Neural progenitor cell (in vitro differentiated cells): Measurements from ENCODE around the gene PCYOX1L. TPM values are rescaled to one million over a fixed set of nuclear protein-coding genes. Genes with fewer than 3 reads are reported as not detected.
A peak's percentile ranks its signal among the peaks of the same experiment; 100 is the strongest.

Experiments
- DNase-seq: peaks from one replicate; pipeline ENCODE4 v3.0.0-alpha.2; 2016; ENCODE audit warnings: low spot score
- H2AFZ ChIP-seq: fragments of 200-600 bp; sonication (generic); replicated peaks from 2 replicates; pipeline ENCODE4 v1.6.1; 2016; ENCODE audit warnings: antibody characterized with exemption
- H3F3A ChIP-seq: fragments of 200-600 bp; sonication (generic); 2 replicates; pipeline ENCODE4 v1.6.1; 2016; ENCODE audit warnings: antibody characterized with exemption, low read depth
- H3K27ac ChIP-seq: fragments of 200-600 bp; sonication (generic); 2 replicates; pipeline ENCODE4 v1.5.1; 2016; ENCODE audit warnings: mild to moderate bottlenecking
- H3K27me3 ChIP-seq: fragments of 200-600 bp; sonication (generic); 2 replicates; pipeline ENCODE4 v1.6.1; 2016; ENCODE audit warnings: mild to moderate bottlenecking, moderate library complexity
- H3K36me3 ChIP-seq: fragments of 200-600 bp; sonication (generic); 2 replicates; pipeline ENCODE4 v1.5.1; 2016
- H3K4me1 ChIP-seq: fragments of 200-600 bp; sonication (generic); 2 replicates; pipeline ENCODE4 v1.6.1; 2016; ENCODE audit warnings: mixed run types
- H3K4me2 ChIP-seq: fragments of 200-600 bp; sonication (generic); 2 replicates; pipeline ENCODE4 v1.6.1; 2016
- H3K4me3 ChIP-seq: fragments of 200-600 bp; sonication (generic); 2 replicates; pipeline ENCODE4 v1.5.1; 2016
- H3K79me2 ChIP-seq: fragments of 200-600 bp; sonication (generic); 2 replicates; pipeline ENCODE4 v1.6.1; 2016; ENCODE audit warnings: low read depth
- H3K9ac ChIP-seq: fragments of 200-600 bp; sonication (generic); 2 replicates; pipeline ENCODE4 v1.6.1; 2016
- H3K9me3 ChIP-seq: fragments of 200-600 bp; sonication (generic); 2 replicates; pipeline ENCODE4 v1.5.1; 2016; ENCODE audit warnings: low read depth
- H4K20me1 ChIP-seq: fragments of 200-600 bp; sonication (generic); 2 replicates; pipeline ENCODE4 v1.6.1; 2016; ENCODE audit warnings: low read depth
- H3K27ac Mint-ChIP-seq: 3 replicates; pipeline ENCODE4 v1.8.0; 2021; ENCODE audit warnings: mixed read lengths
- H3K27me3 Mint-ChIP-seq: 2 replicates; pipeline ENCODE4 v1.8.0; 2022; ENCODE audit warnings: low read depth, mild to moderate bottlenecking, inconsistent platforms, moderate library complexity, mixed read lengths; ENCODE audit not compliant: insufficient read depth
- H3K36me3 Mint-ChIP-seq: 3 replicates; pipeline ENCODE4 v1.8.0; 2021; ENCODE audit warnings: mixed read lengths
- H3K4me1 Mint-ChIP-seq: 3 replicates; pipeline ENCODE4 v1.8.0; 2021; ENCODE audit warnings: mixed read lengths
- H3K4me3 Mint-ChIP-seq: 3 replicates; pipeline ENCODE4 v1.8.0; 2021; ENCODE audit warnings: mild to moderate bottlenecking, moderate library complexity, mixed read lengths
- H3K9me3 Mint-ChIP-seq: 3 replicates; pipeline ENCODE4 v1.8.0; 2020; ENCODE audit warnings: mixed read lengths
- CTCF ChIP-seq: fragments of 200-600 bp; sonication (generic); IDR thresholded peaks from 2 replicates; pipeline ENCODE4 v1.5.1; 2017; ENCODE audit warnings: antibody characterized with exemption, mild to moderate bottlenecking
- EZH2 ChIP-seq: fragments of 200-600 bp; sonication (generic); IDR thresholded peaks from 2 replicates; pipeline ENCODE4 v1.6.1; 2017; ENCODE audit warnings: antibody characterized with exemption, mild to moderate bottlenecking, moderate library complexity
- EZH2phosphoT487 ChIP-seq: fragments of 200-600 bp; sonication (generic); IDR thresholded peaks from 2 replicates; pipeline ENCODE4 v1.6.1; 2017; ENCODE audit warnings: antibody characterized with exemption
- total RNA-seq: library from RNA; depleted of rRNA; stranded (reverse); fragments of >200 nt; gene quantifications from 2 replicates; pipeline ENCODE4 v1.2.3, GENCODE V29; 2015; ENCODE audit warnings: low replicate concordance

Gene PCYOX1L
- total RNA-seq, 1 donor from 2014 or later = 16.4 TPM

- no peaks in the 10 kb centered on the region for H3K36me3 ChIP-seq
- H3K27ac ChIP-seq = no peak overlapping the region
- Mint-ChIP-seq H3K4me3 (no peak overlapping the region), H3K36me3 (peaks cover 1% of the 10 kb centered on the region), H3K27ac (no peak overlapping the region), H3K9me3 (no peaks in the 10 kb centered on the region), H3K27me3 (peaks cover 2% of the 10 kb centered on the region), H3K4me1 (peaks cover 23% of the 10 kb centered on the region)
- no peaks in the 10 kb centered on the region for H3K27me3 ChIP-seq
- H4K20me1 ChIP-seq = no peaks in the 10 kb centered on the region
- H3K79me2 ChIP-seq = peaks cover 31% of the 10 kb centered on the region
- H3K9me3 ChIP-seq = no peaks in the 10 kb centered on the region
- H3K4me2 ChIP-seq = no peak overlapping the region
- no peak overlapping the region for H3K4me3 ChIP-seq
- peaks cover 8% of the 10 kb centered on the region for H3K4me1 ChIP-seq
- H3F3A ChIP-seq = peaks cover 9% of the 10 kb centered on the region
- TF ChIP-seq CTCF = no peak
- TF ChIP-seq EZH2phosphoT487 = no peak
- no peak for DNase-seq
- no peak overlapping the region for H2AFZ ChIP-seq
- no peak overlapping the region for H3K9ac ChIP-seq
Measured at GRCh38 chr5:149360272-149360671, 2.4 kb downstream of the PCYOX1L start.

- H2AFZ ChIP-seq = no peak overlapping the region
- no peaks in the 10 kb centered on the region for H3K9me3 Mint-ChIP-seq
- H3K4me3 Mint-ChIP-seq = no peak overlapping the region
- H4K20me1 ChIP-seq = no peaks in the 10 kb centered on the region
- no peaks in the 10 kb centered on the region for H3K27me3 Mint-ChIP-seq
- H3K4me3 ChIP-seq = no peak overlapping the region
- H3K4me1 Mint-ChIP-seq = peaks cover 23% of the 10 kb centered on the region
- no peak for DNase-seq
- no peaks in the 10 kb centered on the region for H3K36me3 ChIP-seq
- H3K27ac ChIP-seq = no peak overlapping the region
- H3K4me2 ChIP-seq = no peak overlapping the region
- peaks cover 4% of the 10 kb centered on the region for H3K4me1 ChIP-seq
- no peak overlapping the region for H3K9ac ChIP-seq
- H3K27ac Mint-ChIP-seq = peak overlapping the region; percentile 65
- H3K79me2 ChIP-seq = peaks cover 15% of the 10 kb centered on the region
- H3F3A ChIP-seq = peaks cover under 1% of the 10 kb centered on the region
- H3K9me3 ChIP-seq = no peaks in the 10 kb centered on the region
- no peaks in the 10 kb centered on the region for H3K36me3 Mint-ChIP-seq
- H3K27me3 ChIP-seq = no peaks in the 10 kb centered on the region
- TF ChIP-seq EZH2 = no peak
Measured at GRCh38 chr5:149362541-149362940, 4.7 kb downstream of the PCYOX1L start.

- Histone ChIP-seq H3K9me3 (no peaks in the 10 kb centered on the region), H3K4me2 (no peak overlapping the region), H3F3A (no peaks in the 10 kb centered on the region), H3K27me3 (no peaks in the 10 kb centered on the region), H3K36me3 (no peaks in the 10 kb centered on the region), H3K4me3 (no peak overlapping the region), H4K20me1 (no peaks in the 10 kb centered on the region), H3K27ac (no peak overlapping the region), H3K79me2 (peaks cover 11% of the 10 kb centered on the region), H3K9ac (no peak overlapping the region), H2AFZ (no peak overlapping the region), H3K4me1 (peaks cover 6% of the 10 kb centered on the region)
- no peaks in the 10 kb centered on the region for H3K36me3 Mint-ChIP-seq
- no peaks in the 10 kb centered on the region for H3K27me3 Mint-ChIP-seq
- H3K9me3 Mint-ChIP-seq = no peaks in the 10 kb centered on the region
- peaks cover 27% of the 10 kb centered on the region for H3K4me1 Mint-ChIP-seq
- no peak overlapping the region for H3K27ac Mint-ChIP-seq
- TF ChIP-seq EZH2 = no peak
- TF ChIP-seq EZH2phosphoT487 = no peak
- no peak for TF ChIP-seq CTCF
- DNase-seq = no peak
- no peak overlapping the region for H3K4me3 Mint-ChIP-seq
Measured at GRCh38 chr5:149363358-149363757, 5.5 kb downstream of the PCYOX1L start.

GRCh38 chr5:149363936-149364335, 6.1 kb downstream of the PCYOX1L start:
- Histone ChIP-seq H3K4me2 (no peak overlapping the region), H3K4me1 (peaks cover 3% of the 10 kb centered on the region), H3K4me3 (no peak overlapping the region), H2AFZ (no peak overlapping the region), H3F3A (no peaks in the 10 kb centered on the region), H3K9ac (no peak overlapping the region), H3K27me3 (no peaks in the 10 kb centered on the region), H3K36me3 (no peaks in the 10 kb centered on the region), H3K79me2 (peaks cover 5% of the 10 kb centered on the region), H4K20me1 (no peaks in the 10 kb centered on the region), H3K27ac (no peak overlapping the region), H3K9me3 (no peaks in the 10 kb centered on the region)
- H3K4me1 Mint-ChIP-seq = peaks cover 22% of the 10 kb centered on the region
- no peaks in the 10 kb centered on the region for H3K36me3 Mint-ChIP-seq
- no peaks in the 10 kb centered on the region for H3K9me3 Mint-ChIP-seq
- no peak for TF ChIP-seq EZH2
- no peak for TF ChIP-seq EZH2phosphoT487
- no peak for TF ChIP-seq CTCF
- no peaks in the 10 kb centered on the region for H3K27me3 Mint-ChIP-seq
- no peak overlapping the region for H3K4me3 Mint-ChIP-seq
- no peak overlapping the region for H3K27ac Mint-ChIP-seq
- no peak for DNase-seq
